ENCODE results near the gene GYS2.

Gene GYS2

DNA sequence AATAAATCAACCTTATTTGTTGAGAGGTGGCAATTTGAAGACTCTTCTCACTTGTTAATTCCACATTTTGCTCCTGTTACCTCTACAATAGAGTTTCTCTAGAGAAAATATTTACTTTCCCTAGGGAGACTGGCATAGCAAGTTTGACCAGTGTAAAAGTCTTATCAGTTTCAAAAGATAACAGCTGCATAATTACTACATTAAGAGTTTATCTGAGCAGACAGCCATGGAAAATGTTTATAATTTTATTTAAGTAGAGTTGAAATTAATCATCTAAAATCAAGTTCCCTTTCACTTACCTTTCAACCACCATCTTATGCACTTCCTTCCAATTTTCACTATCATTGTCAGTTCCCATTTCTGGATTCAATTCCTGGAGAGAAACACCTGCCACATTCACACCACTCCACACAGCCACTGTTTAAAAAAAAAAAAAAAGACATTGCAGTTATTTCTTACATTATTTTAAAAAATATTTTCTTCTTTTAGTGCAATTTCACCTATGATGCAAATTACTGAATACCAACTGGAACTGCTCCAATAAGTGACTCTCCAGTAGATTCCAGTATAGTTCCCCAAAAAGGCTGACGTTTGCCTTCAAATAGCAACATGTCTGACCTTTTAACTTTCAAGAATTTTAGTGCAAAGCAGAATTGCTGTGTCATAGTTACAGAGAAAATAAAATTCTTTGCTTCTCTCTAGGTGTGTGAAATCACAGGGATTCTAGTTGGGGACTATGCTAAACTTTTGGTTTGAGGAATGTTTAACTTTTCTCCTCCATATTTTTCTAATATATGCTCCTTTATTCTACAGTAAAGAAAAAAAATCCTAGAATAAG is 33.6 kb upstream of the GYS2 start:
- TF ChIP-seq Cebpa-rat (IDR thresholded peaks at IDR 0.05) = no peak
- H3K36me3 ChIP-seq = peaks cover 93% of the 10 kb centered on the region
- H3K4me1 ChIP-seq = no peaks in the 10 kb centered on the region
- H3K4me2 ChIP-seq = no peak overlapping the region
- H3K4me3 ChIP-seq = no peak overlapping the region
- no peaks in the 10 kb centered on the region for H3K9me3 ChIP-seq
- H4K20me1 ChIP-seq = peaks cover 86% of the 10 kb centered on the region
- H3K27me3 ChIP-seq = no peaks in the 10 kb centered on the region
- H3K9ac ChIP-seq = no peak overlapping the region
- H3K27ac ChIP-seq = no peak overlapping the region

DNA sequence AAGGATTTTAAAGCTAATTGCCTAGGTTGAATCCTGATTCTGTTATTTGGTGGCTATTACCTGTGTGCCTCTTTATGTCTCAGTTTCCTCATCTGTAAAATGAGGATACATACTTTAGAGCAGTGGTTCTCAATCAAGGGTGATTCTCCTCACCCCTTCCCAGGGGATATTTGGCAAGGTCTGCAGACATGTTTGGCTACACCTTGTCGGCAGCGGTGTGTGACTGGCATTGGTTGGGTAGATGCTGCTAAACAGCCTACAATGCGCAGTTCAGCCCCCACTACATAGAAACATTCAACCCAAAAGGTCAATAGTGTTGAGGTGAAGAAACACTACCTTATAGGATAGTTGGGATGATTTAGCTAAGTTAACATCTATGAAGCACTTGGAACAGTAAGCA is 29.6 kb upstream of the GYS2 start:
- Histone ChIP-seq H3K9me3 (no peaks in the 10 kb centered on the region), H3K36me3 (peaks cover 60% of the 10 kb centered on the region), H3K4me1 (no peaks in the 10 kb centered on the region), H3K4me3 (no peak overlapping the region), H3K27ac (no peak overlapping the region), H3K4me2 (no peak overlapping the region), H4K20me1 (peaks cover 50% of the 10 kb centered on the region), H3K9ac (no peak overlapping the region), H3K27me3 (no peaks in the 10 kb centered on the region)
- TF ChIP-seq Cebpa-rat (IDR thresholded peaks at IDR 0.05) = no peak

DNA sequence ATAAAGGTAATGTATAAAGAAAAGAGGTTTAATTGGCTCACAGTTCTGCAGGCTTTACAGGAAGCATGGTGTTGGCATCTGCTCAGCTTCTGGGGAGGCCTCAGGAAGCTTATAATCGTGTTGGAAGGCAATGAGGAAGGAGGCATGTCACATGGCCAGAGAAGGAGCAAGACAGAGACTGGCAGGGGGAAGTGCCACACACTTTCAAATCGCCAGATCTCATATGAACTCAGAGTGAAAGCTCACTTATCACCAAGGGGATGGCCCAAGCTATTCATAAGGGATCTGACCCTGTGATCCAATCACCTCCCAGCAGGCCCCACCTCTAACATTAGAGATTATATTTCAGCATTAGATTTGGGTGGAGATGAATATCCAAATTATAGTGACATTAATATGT is 26.7 kb upstream of the GYS2 start:
- no peaks in the 10 kb centered on the region for H3K4me1 ChIP-seq
- no peak overlapping the region for H3K9ac ChIP-seq
- no peak overlapping the region for H3K4me3 ChIP-seq
- no peak overlapping the region for H3K27ac ChIP-seq
- TF ChIP-seq Cebpa-rat (IDR thresholded peaks at IDR 0.05) = no peak
- peaks cover 31% of the 10 kb centered on the region for H3K36me3 ChIP-seq
- H3K27me3 ChIP-seq = no peaks in the 10 kb centered on the region
- no peak overlapping the region for H3K4me2 ChIP-seq
- no peaks in the 10 kb centered on the region for H3K9me3 ChIP-seq
- peaks cover 22% of the 10 kb centered on the region for H4K20me1 ChIP-seq

DNA sequence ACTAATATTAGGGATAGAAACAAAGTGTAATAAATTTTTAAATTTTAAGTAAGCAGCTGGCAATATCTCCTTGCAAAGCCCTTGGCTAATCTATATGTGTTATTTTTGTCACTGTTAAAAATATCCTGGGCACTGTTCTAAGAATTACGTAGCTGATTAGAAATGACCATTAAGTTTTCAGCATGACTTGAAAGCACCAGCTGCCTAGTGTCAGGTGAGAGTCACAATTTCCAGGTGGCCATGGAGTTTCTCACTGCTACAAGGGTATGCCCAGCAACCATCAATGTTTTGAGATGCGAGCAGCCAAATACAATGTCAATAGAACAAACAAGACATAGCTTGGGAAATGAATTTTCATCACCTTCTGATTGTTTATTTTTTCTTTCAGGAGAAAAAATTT is 23.3 kb upstream of the GYS2 start:
- Histone ChIP-seq H3K27me3 (no peaks in the 10 kb centered on the region), H3K4me2 (no peak overlapping the region), H3K9me3 (no peaks in the 10 kb centered on the region), H3K27ac (no peak overlapping the region), H3K36me3 (no peaks in the 10 kb centered on the region), H3K4me3 (no peak overlapping the region), H3K9ac (no peak overlapping the region), H3K4me1 (no peaks in the 10 kb centered on the region), H4K20me1 (no peaks in the 10 kb centered on the region)
- TF ChIP-seq Cebpa-rat (IDR thresholded peaks at IDR 0.05) = no peak

DNA sequence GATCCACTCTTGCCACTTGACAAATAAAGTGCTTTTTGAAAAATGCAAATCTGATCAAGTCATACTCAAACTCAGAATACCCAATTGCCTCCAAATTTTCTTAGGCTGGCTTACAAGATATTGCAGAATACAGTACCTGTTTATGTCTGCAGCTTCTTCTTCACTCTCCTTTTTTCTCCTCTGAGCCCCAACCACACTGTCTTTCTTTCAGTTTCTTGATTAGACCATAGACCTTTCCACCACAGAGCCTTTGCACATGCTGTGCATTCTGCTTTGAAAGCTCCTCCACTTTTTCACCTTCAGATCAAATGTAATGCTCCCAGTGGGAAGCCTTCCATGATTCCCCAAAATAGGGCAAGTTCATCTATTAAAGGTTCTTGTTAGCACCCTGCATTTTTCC is 13.9 kb upstream of the GYS2 start:
- Histone ChIP-seq H3K9me3 (no peaks in the 10 kb centered on the region), H3K4me1 (no peaks in the 10 kb centered on the region), H3K4me3 (no peak overlapping the region), H3K4me2 (no peak overlapping the region), H3K9ac (no peak overlapping the region), H3K27me3 (no peaks in the 10 kb centered on the region), H3K27ac (no peak overlapping the region), H3K36me3 (no peaks in the 10 kb centered on the region), H4K20me1 (no peaks in the 10 kb centered on the region)
- no peak for TF ChIP-seq Cebpa-rat (IDR thresholded peaks at IDR 0.05)

DNA sequence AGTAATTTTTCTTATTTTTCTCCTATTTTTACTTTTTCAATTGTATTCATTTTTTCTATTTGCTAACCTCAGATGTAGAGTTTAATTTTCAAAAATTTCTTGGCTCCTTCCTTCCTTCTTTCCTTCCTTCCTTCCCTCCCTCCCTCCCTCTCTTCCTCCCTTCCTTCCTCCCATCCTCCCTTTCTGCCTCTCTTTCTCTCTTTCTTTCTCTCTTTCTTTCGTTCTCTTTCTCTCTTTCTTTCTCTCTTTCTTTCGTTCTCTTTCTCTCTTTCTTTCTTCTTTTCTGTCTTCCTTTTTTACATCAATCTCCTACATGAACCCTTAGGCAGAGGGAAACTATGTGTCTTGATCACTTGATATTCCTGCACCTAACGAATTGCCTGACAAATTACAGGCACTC is 12.4 kb upstream of the GYS2 start:
- H3K4me2 ChIP-seq = no peak overlapping the region
- H3K27ac ChIP-seq = no peak overlapping the region
- H4K20me1 ChIP-seq = no peaks in the 10 kb centered on the region
- H3K9ac ChIP-seq = no peak overlapping the region
- no peaks in the 10 kb centered on the region for H3K4me1 ChIP-seq
- no peaks in the 10 kb centered on the region for H3K36me3 ChIP-seq
- no peak overlapping the region for H3K4me3 ChIP-seq
- TF ChIP-seq Cebpa-rat (IDR thresholded peaks at IDR 0.05) = no peak
- no peaks in the 10 kb centered on the region for H3K9me3 ChIP-seq
- no peaks in the 10 kb centered on the region for H3K27me3 ChIP-seq

DNA sequence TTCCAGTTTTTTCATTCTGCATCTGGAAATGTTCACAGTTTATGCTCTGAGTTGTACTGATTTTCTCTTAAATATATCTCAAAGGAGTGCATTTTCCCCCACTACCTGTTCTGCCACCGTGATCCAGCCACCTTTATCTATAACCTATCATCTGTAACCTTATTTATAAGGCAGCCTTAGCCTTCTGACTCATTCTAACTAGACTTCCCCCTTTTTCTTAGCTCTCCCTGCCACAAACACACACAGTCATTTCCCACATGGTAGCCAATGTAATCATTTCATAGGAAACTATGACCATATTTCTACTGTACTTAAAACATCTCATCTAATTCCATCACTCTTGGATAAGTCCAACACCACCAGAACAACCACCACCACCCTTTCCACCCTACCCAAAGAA is 10.8 kb upstream of the GYS2 start:
- H3K27me3 ChIP-seq = no peaks in the 10 kb centered on the region
- no peak for TF ChIP-seq Cebpa-rat (IDR thresholded peaks at IDR 0.05)
- no peak overlapping the region for H3K9ac ChIP-seq
- H3K36me3 ChIP-seq = no peaks in the 10 kb centered on the region
- H3K9me3 ChIP-seq = no peaks in the 10 kb centered on the region
- H3K27ac ChIP-seq = no peak overlapping the region
- no peaks in the 10 kb centered on the region for H3K4me1 ChIP-seq
- no peak overlapping the region for H3K4me3 ChIP-seq
- no peaks in the 10 kb centered on the region for H4K20me1 ChIP-seq
- H3K4me2 ChIP-seq = no peak overlapping the region

DNA sequence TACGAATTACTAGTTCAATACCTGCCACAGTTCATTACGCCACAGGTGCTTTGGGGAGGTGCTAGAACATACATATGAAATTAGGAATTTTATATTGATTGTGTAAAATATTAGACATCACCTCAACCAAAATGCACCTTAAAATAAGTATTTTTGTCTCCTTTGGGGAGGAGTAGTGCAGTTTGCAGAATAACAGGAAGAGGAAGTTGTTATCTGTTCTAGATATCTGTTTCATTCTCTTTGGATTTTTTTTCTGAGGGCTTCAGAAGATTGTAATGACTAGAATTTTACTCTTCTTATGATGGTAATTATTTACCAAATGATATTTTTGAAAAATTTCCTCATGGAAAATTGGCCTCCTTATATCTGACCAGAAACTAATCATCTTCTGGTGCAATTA is 9.9 kb upstream of the GYS2 start:
- no peaks in the 10 kb centered on the region for H3K4me1 ChIP-seq
- no peak overlapping the region for H3K27ac ChIP-seq
- no peaks in the 10 kb centered on the region for H3K9me3 ChIP-seq
- H4K20me1 ChIP-seq = no peaks in the 10 kb centered on the region
- H3K4me2 ChIP-seq = no peak overlapping the region
- no peaks in the 10 kb centered on the region for H3K36me3 ChIP-seq
- no peaks in the 10 kb centered on the region for H3K27me3 ChIP-seq
- no peak overlapping the region for H3K9ac ChIP-seq
- H3K4me3 ChIP-seq = no peak overlapping the region
- no peak for TF ChIP-seq Cebpa-rat (IDR thresholded peaks at IDR 0.05)

DNA sequence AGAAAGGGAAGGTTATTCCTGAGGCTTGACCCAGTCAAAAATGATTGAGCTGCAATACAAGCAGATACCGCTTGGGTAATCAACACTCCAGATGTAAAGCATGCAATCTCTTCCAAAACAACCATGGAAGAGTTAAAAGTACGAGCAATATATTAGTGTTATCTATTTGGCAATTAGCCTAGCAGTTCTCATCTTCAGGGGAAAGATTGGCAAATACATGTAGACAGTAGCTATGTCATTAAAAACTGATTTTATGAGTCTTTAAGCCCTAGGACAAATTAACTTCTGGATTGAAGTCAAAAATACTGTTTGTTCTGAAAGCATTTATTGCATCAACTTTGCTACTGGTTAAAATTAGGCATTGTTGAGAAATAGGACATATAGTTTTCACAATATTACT is 9.3 kb upstream of the GYS2 start:
- Histone ChIP-seq H3K4me2 (no peak overlapping the region), H3K36me3 (no peaks in the 10 kb centered on the region), H4K20me1 (no peaks in the 10 kb centered on the region), H3K4me1 (no peaks in the 10 kb centered on the region), H3K9me3 (no peaks in the 10 kb centered on the region), H3K27ac (no peak overlapping the region), H3K9ac (no peak overlapping the region), H3K4me3 (no peak overlapping the region), H3K27me3 (no peaks in the 10 kb centered on the region)
- no peak for TF ChIP-seq Cebpa-rat (IDR thresholded peaks at IDR 0.05)

DNA sequence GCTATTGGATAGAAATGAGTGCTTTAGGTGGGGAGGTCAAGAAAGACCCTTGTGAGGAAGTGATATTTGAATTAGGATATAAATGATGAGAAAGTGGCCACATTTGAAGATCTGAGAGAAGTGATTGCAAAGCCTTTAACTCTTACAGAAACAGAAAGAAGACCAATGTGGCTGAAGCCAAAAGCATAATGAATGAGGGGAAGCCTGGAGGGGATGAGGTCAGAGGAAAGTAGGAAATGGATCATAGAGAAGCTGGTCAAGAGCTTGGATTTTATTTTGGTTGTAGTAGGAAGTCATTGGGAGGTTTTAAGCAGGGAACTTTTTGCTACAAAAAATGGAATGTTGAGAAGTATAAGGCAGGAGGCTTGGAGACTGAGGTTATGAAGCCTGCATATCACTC is 3.5 kb upstream of the GYS2 start:
- H3K9me3 ChIP-seq = no peaks in the 10 kb centered on the region
- no peaks in the 10 kb centered on the region for H4K20me1 ChIP-seq
- H3K36me3 ChIP-seq = no peaks in the 10 kb centered on the region
- no peaks in the 10 kb centered on the region for H3K27me3 ChIP-seq
- no peak overlapping the region for H3K9ac ChIP-seq
- no peak overlapping the region for H3K4me3 ChIP-seq
- TF ChIP-seq Cebpa-rat (IDR thresholded peaks at IDR 0.05) = no peak
- H3K27ac ChIP-seq = no peak overlapping the region
- no peak overlapping the region for H3K4me2 ChIP-seq
- H3K4me1 ChIP-seq = no peaks in the 10 kb centered on the region

DNA sequence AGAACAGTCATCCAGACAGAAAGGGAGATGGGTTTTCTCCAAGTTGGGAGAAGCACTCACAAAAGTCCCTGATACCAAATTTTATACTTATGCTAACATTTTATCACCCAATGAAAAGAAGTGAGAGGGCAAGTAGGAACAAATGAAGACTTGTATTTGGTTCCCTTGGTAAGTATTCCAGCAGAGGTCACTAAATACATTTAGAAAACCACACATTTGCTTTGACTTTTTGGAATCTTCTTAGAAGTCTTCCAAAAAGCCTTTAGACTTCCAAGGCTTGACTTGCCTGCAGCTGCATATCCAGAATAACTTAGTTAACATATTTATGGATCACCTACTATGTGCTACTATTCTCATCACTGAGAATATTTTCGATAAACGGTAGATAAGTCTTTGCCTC is 3.1 kb upstream of the GYS2 start:
- no peak for TF ChIP-seq Cebpa-rat (IDR thresholded peaks at IDR 0.05)
- no peaks in the 10 kb centered on the region for H3K27me3 ChIP-seq

More for the DNA sequence above, 3.1 kb upstream of the GYS2 start:
- Histone ChIP-seq H3K4me3 (no peak overlapping the region), H3K4me2 (no peak overlapping the region), H3K36me3 (no peaks in the 10 kb centered on the region), H3K9ac (no peak overlapping the region), H3K27ac (no peak overlapping the region), H4K20me1 (no peaks in the 10 kb centered on the region), H3K9me3 (no peaks in the 10 kb centered on the region), H3K4me1 (no peaks in the 10 kb centered on the region)

Measured in BLaER1 (cell line).